NT2/D1 (cell line): ENCODE data around the gene ZNF133.

ENCODE experiments used
- SUZ12 ChIP-seq: IDR thresholded peaks from 2 replicates; pipeline ENCODE4 v1.6.1; 2011; ENCODE audit not compliant: insufficient read length, insufficient read depth; ENCODE audit errors: extremely low read depth
- YY1 ChIP-seq: IDR thresholded peaks from 2 replicates; pipeline ENCODE4 v1.6.1; 2011; ENCODE audit not compliant: insufficient read length, insufficient read depth
- ZNF274 ChIP-seq: IDR thresholded peaks from 2 replicates; pipeline ENCODE4 v1.6.1; 2011; ENCODE audit warnings: mild to moderate bottlenecking, low read depth, low read length

GRCh38 chr20:18287546-18287914 lies 797 bp upstream of the ZNF133 start:
- TF ChIP-seq SUZ12, result no peak
- TF ChIP-seq ZNF274, result no peak
- no peak for TF ChIP-seq YY1
